HepG2 (cell line): ENCODE data around the gene NFX1. TPM values are rescaled to one million over a fixed set of nuclear protein-coding genes. Genes with fewer than 3 reads are reported as not detected.

Experiments
- ARNTL ChIP-seq: sonication (generic); formaldehyde crosslinking; IDR thresholded peaks from 2 replicates; pipeline ENCODE4 v1.4.0; 2020; ENCODE audit warnings: mild to moderate bottlenecking, missing genetic modification reagents
- HNRNPUL1 ChIP-seq: fragments of 200-400 bp; formaldehyde crosslinking; IDR thresholded peaks from 2 replicates; pipeline ENCODE4 v1.6.1; 2017; ENCODE audit warnings: low read depth, mild to moderate bottlenecking, low read length, moderate library complexity
- MAFK ChIP-seq, 2 experiments: IDR thresholded peaks in 1 of 2; conservative IDR thresholded peaks in 1 of 2; 2 replicates each; pipeline ENCODE4 v1.6.1; 2011; ENCODE audit warnings: improper control_type of control experiment in 2 of 2, low read length in 2 of 2
- MZF1 ChIP-seq: sonication (generic); formaldehyde crosslinking; IDR thresholded peaks from 2 replicates; pipeline ENCODE4 v1.8.1; 2023; ENCODE audit warnings: mild to moderate bottlenecking, missing genetic modification reagents, borderline replicate concordance
- NR2F2 ChIP-seq: IDR thresholded peaks from 2 replicates; pipeline ENCODE4 v1.6.1; 2012; ENCODE audit warnings: low read depth, inconsistent platforms, borderline replicate concordance
- SAFB2 ChIP-seq: sonication (generic); formaldehyde crosslinking; IDR thresholded peaks from 2 replicates; pipeline ENCODE4 v1.5.1; 2020; ENCODE audit warnings: missing genetic modification reagents, low read depth, mild to moderate bottlenecking, borderline replicate concordance
- SATB2 ChIP-seq: sonication (generic); formaldehyde crosslinking; IDR thresholded peaks from 2 replicates; pipeline ENCODE4 v1.5.0; 2020; ENCODE audit warnings: missing genetic modification reagents
- SP1 ChIP-seq, 2 experiments: fragments of 450-650 bp in 1 of 2; sonication (generic) in 1 of 2; formaldehyde crosslinking in 1 of 2; IDR thresholded peaks; 2 replicates each; pipeline versions ENCODE4 v1.4.0 to v1.6.1; 2016 to 2020; ENCODE audit warnings: missing genetic modification reagents in 1 of 2
- ZFP90 ChIP-seq: sonication (generic); formaldehyde crosslinking; IDR thresholded peaks from 2 replicates; pipeline ENCODE4 v1.8.0; 2022; ENCODE audit warnings: missing genetic modification reagents, mild to moderate bottlenecking, inconsistent platforms, borderline replicate concordance
- ZNF282 ChIP-seq: fragments of 450-650 bp; IDR thresholded peaks from 2 replicates; pipeline ENCODE4 v1.6.1; 2018; ENCODE audit not compliant: partially characterized antibody
- ZNF605 ChIP-seq: sonication (generic); formaldehyde crosslinking; IDR thresholded peaks from 2 replicates; pipeline ENCODE4 v1.8.0; 2022; ENCODE audit warnings: mild to moderate bottlenecking, missing genetic modification reagents
- polyA plus RNA-seq, 8 experiments: library from polyadenylated mRNA; depleted of rRNA in 3 of 8; stranded (reverse) in 7 of 8; unstranded in 1 of 8; fragments of >200 nt; fragmentation: Illumina TruSeq in 4 of 8; extraction: Trizol in 4 of 8; gene quantifications; 2 replicates each; pipeline versions ENCODE4 v1.2.1 to v1.2.3, GENCODE V29; 2011 to 2016; ENCODE audit warnings: low read depth in 4 of 8, missing spikeins in 1 of 8, mixed read lengths in 1 of 8; ENCODE audit not compliant: insufficient read depth in 1 of 8
- total RNA-seq, 5 experiments: library from RNA; depleted of rRNA; stranded (reverse); fragments of >200 nt; fragmentation: Illumina TruSeq; extraction: Trizol; gene quantifications; 2 replicates each; pipeline ENCODE4 v1.2.3, GENCODE V29; 2016; ENCODE audit warnings: low read depth in 1 of 5
- TF ChIP-seq, protein P1 (sequence below): sonication (generic); formaldehyde crosslinking; IDR thresholded peaks from 2 replicates; pipeline ENCODE4 v1.8.0; 2022; ENCODE audit warnings: mild to moderate bottlenecking, missing genetic modification reagents
- TF ChIP-seq, protein P2 (sequence below): sonication (generic); formaldehyde crosslinking; IDR thresholded peaks from 2 replicates; pipeline ENCODE4 v1.4.0; 2020; ENCODE audit warnings: mild to moderate bottlenecking, missing genetic modification reagents, borderline replicate concordance
- TF ChIP-seq, protein P3 (sequence below): sonication (generic); formaldehyde crosslinking; IDR thresholded peaks from 2 replicates; pipeline ENCODE4 v1.4.0; 2020; ENCODE audit warnings: mild to moderate bottlenecking, missing genetic modification reagents
- TF ChIP-seq, protein P4 (sequence below): sonication (generic); formaldehyde crosslinking; IDR thresholded peaks from 2 replicates; pipeline ENCODE4 v1.8.1; 2022; ENCODE audit warnings: mild to moderate bottlenecking, missing genetic modification reagents
- TF ChIP-seq, protein P5 (sequence below): sonication (generic); formaldehyde crosslinking; conservative IDR thresholded peaks from 2 replicates; pipeline ENCODE4 v1.8.0; 2022; ENCODE audit warnings: low read depth, missing genetic modification reagents
- TF ChIP-seq, protein P6 (sequence below): IDR thresholded peaks from 2 replicates; pipeline ENCODE4 v1.4.0; 2020; ENCODE audit warnings: mild to moderate bottlenecking, missing genetic modification reagents
- TF ChIP-seq, protein P7 (sequence below): sonication (generic); formaldehyde crosslinking; IDR thresholded peaks from 2 replicates; pipeline ENCODE4 v1.4.0; 2020; ENCODE audit warnings: mild to moderate bottlenecking, missing genetic modification reagents

The NFX1 gene
- total and polyA plus RNA-seq, 2 of the 13 experiments (the other 11 are each of a cell fraction or from before 2014, with no cell fraction given) = 23.9 to 27.5 TPM

DNA sequence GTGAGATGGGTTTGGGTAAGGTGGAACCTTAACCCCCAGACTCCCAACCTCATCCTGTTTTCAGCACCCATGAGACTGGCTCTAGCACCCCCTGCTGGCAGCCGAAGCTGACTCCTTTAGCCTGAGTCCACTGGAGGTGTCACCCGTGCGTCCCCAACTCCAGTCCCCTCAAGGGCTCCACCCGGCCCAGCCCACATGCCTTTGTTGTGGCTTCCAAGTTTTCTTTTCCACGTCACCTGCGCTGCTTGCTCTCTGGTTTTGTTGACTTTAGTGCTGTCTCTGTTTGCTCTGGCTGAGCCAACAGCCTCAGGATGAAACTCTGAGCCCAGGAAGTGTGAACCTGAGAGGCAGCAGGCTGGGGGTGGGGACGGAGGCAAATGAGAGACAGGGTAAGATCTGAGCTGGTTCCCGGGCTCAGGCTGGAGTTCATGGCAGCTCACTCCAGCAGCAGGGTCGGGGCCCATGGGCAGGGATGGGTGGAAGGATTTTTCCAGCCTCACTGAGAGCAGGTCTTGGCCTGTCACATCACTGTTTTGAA is 125.3 kb downstream of the NFX1 start (continued):
- TF ChIP-seq, protein P1, sequence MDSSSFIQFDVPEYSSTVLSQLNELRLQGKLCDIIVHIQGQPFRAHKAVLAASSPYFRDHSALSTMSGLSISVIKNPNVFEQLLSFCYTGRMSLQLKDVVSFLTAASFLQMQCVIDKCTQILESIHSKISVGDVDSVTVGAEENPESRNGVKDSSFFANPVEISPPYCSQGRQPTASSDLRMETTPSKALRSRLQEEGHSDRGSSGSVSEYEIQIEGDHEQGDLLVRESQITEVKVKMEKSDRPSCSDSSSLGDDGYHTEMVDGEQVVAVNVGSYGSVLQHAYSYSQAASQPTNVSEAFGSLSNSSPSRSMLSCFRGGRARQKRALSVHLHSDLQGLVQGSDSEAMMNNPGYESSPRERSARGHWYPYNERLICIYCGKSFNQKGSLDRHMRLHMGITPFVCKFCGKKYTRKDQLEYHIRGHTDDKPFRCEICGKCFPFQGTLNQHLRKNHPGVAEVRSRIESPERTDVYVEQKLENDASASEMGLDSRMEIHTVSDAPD (CRISPR knock-in tag) = peak; percentile 70; the same call in 1 of the 2 replicates
- TF ChIP-seq, protein P2, sequence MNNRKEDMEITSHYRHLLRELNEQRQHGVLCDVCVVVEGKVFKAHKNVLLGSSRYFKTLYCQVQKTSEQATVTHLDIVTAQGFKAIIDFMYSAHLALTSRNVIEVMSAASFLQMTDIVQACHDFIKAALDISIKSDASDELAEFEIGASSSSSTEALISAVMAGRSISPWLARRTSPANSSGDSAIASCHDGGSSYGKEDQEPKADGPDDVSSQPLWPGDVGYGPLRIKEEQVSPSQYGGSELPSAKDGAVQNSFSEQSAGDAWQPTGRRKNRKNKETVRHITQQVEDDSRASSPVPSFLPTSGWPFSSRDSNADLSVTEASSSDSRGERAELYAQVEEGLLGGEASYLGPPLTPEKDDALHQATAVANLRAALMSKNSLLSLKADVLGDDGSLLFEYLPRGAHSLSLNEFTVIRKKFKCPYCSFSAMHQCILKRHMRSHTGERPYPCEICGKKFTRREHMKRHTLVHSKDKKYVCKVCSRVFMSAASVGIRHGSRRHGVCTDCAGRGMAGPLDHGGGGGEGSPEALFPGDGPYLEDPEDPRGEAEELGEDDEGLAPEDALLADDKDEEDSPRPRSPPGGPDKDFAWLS (CRISPR knock-in tag) = no peak
- TF ChIP-seq SAFB2 (CRISPR knock-in tag) = peak; percentile 29; the same call in 1 of the 2 replicates
- TF ChIP-seq SP1 (IDR thresholded peaks at IDR 0.05) = no peak
- peak; percentile 72 for TF ChIP-seq SP1 (CRISPR knock-in tag; IDR thresholded peaks at IDR 0.05)
- TF ChIP-seq, protein P3, sequence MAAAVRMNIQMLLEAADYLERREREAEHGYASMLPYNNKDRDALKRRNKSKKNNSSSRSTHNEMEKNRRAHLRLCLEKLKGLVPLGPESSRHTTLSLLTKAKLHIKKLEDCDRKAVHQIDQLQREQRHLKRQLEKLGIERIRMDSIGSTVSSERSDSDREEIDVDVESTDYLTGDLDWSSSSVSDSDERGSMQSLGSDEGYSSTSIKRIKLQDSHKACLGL = no peak; the same call in 1 of the 2 replicates
- no peak for TF ChIP-seq HNRNPUL1
- TF ChIP-seq NR2F2 = peak; percentile 87
- TF ChIP-seq MZF1 (CRISPR knock-in tag) = no peak
- TF ChIP-seq, protein P4, sequence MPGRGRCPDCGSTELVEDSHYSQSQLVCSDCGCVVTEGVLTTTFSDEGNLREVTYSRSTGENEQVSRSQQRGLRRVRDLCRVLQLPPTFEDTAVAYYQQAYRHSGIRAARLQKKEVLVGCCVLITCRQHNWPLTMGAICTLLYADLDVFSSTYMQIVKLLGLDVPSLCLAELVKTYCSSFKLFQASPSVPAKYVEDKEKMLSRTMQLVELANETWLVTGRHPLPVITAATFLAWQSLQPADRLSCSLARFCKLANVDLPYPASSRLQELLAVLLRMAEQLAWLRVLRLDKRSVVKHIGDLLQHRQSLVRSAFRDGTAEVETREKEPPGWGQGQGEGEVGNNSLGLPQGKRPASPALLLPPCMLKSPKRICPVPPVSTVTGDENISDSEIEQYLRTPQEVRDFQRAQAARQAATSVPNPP (CRISPR knock-in tag) = peak; percentile 82; the same call in 1 of the 2 replicates
- TF ChIP-seq, protein P5, sequence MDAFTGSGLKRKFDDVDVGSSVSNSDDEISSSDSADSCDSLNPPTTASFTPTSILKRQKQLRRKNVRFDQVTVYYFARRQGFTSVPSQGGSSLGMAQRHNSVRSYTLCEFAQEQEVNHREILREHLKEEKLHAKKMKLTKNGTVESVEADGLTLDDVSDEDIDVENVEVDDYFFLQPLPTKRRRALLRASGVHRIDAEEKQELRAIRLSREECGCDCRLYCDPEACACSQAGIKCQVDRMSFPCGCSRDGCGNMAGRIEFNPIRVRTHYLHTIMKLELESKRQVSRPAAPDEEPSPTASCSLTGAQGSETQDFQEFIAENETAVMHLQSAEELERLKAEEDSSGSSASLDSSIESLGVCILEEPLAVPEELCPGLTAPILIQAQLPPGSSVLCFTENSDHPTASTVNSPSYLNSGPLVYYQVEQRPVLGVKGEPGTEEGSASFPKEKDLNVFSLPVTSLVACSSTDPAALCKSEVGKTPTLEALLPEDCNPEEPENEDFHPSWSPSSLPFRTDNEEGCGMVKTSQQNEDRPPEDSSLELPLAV = no peak
- peak; percentile 96 for TF ChIP-seq ARNTL (CRISPR knock-in tag)
- TF ChIP-seq, protein P6, sequence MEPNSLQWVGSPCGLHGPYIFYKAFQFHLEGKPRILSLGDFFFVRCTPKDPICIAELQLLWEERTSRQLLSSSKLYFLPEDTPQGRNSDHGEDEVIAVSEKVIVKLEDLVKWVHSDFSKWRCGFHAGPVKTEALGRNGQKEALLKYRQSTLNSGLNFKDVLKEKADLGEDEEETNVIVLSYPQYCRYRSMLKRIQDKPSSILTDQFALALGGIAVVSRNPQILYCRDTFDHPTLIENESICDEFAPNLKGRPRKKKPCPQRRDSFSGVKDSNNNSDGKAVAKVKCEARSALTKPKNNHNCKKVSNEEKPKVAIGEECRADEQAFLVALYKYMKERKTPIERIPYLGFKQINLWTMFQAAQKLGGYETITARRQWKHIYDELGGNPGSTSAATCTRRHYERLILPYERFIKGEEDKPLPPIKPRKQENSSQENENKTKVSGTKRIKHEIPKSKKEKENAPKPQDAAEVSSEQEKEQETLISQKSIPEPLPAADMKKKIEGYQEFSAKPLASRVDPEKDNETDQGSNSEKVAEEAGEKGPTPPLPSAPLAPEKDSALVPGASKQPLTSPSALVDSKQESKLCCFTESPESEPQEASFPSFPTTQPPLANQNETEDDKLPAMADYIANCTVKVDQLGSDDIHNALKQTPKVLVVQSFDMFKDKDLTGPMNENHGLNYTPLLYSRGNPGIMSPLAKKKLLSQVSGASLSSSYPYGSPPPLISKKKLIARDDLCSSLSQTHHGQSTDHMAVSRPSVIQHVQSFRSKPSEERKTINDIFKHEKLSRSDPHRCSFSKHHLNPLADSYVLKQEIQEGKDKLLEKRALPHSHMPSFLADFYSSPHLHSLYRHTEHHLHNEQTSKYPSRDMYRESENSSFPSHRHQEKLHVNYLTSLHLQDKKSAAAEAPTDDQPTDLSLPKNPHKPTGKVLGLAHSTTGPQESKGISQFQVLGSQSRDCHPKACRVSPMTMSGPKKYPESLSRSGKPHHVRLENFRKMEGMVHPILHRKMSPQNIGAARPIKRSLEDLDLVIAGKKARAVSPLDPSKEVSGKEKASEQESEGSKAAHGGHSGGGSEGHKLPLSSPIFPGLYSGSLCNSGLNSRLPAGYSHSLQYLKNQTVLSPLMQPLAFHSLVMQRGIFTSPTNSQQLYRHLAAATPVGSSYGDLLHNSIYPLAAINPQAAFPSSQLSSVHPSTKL (CRISPR knock-in tag) = peak; percentile 99
- 0 out of 2 replicates have a peak, but pooled peaks have one; percentile 82 for TF ChIP-seq ZFP90
- TF ChIP-seq ZNF605 = peak; percentile 96
- TF ChIP-seq, protein P7, sequence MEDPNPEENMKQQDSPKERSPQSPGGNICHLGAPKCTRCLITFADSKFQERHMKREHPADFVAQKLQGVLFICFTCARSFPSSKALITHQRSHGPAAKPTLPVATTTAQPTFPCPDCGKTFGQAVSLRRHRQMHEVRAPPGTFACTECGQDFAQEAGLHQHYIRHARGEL (CRISPR knock-in tag) = 0 out of 2 replicates have a peak, but pooled peaks have one; percentile 29
- TF ChIP-seq MAFK (conservative IDR thresholded peaks at IDR 0.05 in 1 of 2, IDR thresholded peaks at IDR 0.05 in 1 of 2; ENCODE audit: low read length in 2 of 2) = no peak
- TF ChIP-seq ZNF282 = no peak
- TF ChIP-seq SATB2 (CRISPR knock-in tag) = no peak
